HG02938 (cell line): ENCODE results near the gene CCDC63.
A peak's percentile ranks its signal among the peaks of the same experiment; 100 is the strongest.

Source experiments
- ATAC-seq: cut with Tn5 transposase; IDR thresholded peaks from one replicate; pipeline ENCODE4 v1.9.1; 2021; ENCODE audit warnings: mild to moderate bottlenecking, moderate library complexity; ENCODE audit not compliant: unreplicated experiment

Gene CCDC63

GRCh38 chr12:110880651-110881050, 33.9 kb downstream of the CCDC63 start:
- ATAC-seq = no peak

- no peak for ATAC-seq
Measured at GRCh38 chr12:110883251-110883650, 36.5 kb downstream of the CCDC63 start.

- no peak for ATAC-seq
Measured at GRCh38 chr12:110885152-110885840, 38.5 kb downstream of the CCDC63 start.

- ATAC-seq = no peak
Measured at GRCh38 chr12:110888256-110888991, 41.6 kb downstream of the CCDC63 start.

GRCh38 chr12:110889361-110889760, 42.6 kb downstream of the CCDC63 start:
- no peak for ATAC-seq

GRCh38 chr12:110893956-110894355, 47.2 kb downstream of the CCDC63 start:
- ATAC-seq = no peak

- ATAC-seq = no peak
Measured at GRCh38 chr12:110896559-110896958, 49.8 kb downstream of the CCDC63 start.

- no peak for ATAC-seq
Measured at GRCh38 chr12:110901401-110901800, 54.6 kb downstream of the CCDC63 start.

- no peak for ATAC-seq
Measured at GRCh38 chr12:110903511-110903910, 56.7 kb downstream of the CCDC63 start.

GRCh38 chr12:110906083-110906482, 59.3 kb downstream of the CCDC63 start:
- no peak for ATAC-seq

GRCh38 chr12:110906516-110906915, 59.7 kb downstream of the CCDC63 start:
- no peak for ATAC-seq

- no peak for ATAC-seq
Measured at GRCh38 chr12:110906985-110907384, 60.2 kb downstream of the CCDC63 start.

- ATAC-seq = no peak
Measured at GRCh38 chr12:110907583-110907982, 60.8 kb downstream of the CCDC63 start.

- ATAC-seq = no peak
Measured at GRCh38 chr12:110908377-110909152, 61.8 kb downstream of the CCDC63 start.

GRCh38 chr12:110912263-110912662, 65.5 kb downstream of the CCDC63 start:
- no peak for ATAC-seq

GRCh38 chr12:110913119-110914056, 66.6 kb downstream of the CCDC63 start:
- peak; percentile 96 for ATAC-seq

- no peak for ATAC-seq
Measured at GRCh38 chr12:110916295-110916875, 69.6 kb downstream of the CCDC63 start.

- no peak for ATAC-seq
Measured at GRCh38 chr12:110917467-110917866, 70.7 kb downstream of the CCDC63 start.

GRCh38 chr12:110917961-110918360, 71.2 kb downstream of the CCDC63 start:
- ATAC-seq = no peak

GRCh38 chr12:110919720-110920119, 72.9 kb downstream of the CCDC63 start:
- ATAC-seq = no peak
